Measurements from ENCODE around the gene GLOD4.
"Not testable (repeated sequence)": the region's sequence is repeated elsewhere in the genome, so short reads cannot be mapped to it uniquely, and the experiment has no call there.

GLOD4 gene

DNA sequence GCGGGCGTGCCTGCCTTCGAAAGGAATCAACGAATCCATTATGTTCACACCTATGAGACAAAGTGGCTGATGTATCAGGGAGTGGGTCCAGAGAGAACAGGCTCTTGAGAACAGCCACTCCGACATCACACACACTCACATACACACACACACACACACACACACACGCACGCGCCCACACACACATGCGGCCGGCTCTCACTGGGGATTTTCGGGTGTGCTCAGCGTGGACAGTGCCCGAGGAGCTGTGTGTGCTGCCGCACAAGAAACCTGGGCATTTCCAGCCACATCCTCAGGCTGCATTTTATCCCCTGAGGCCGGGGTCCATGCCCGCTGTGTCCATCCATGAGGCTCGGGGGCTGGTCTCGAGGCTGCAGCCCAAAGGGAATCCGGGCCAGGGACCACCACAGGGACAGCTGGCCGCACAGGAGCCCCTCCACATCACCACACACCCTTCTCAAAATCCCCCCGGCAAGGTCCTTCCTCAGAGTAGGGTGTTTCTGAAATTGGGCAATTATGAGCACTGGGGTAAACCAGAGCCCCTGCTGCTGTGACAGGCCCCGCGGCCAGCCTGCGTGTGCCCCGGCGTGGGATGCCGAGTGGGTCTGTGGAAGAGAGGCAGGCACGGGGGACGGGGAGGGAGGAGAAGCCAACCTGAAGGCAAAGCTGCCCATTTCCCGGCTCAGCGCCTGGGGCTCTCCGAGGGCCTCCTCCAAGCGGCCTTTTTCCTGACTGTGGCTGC is 24.9 kb upstream of the GLOD4 start:
- H3K27me3 ChIP-seq, result peaks cover 0 to 49% (median 0%) of the 10 kb centered on the region in 11 experiments; a peak in 5 of 22 replicates
- H3K36me3 ChIP-seq, result peaks cover 0 to 45% (median 18%) of the 10 kb centered on the region in 11 experiments; a peak in 13 of 22 replicates

DNA sequence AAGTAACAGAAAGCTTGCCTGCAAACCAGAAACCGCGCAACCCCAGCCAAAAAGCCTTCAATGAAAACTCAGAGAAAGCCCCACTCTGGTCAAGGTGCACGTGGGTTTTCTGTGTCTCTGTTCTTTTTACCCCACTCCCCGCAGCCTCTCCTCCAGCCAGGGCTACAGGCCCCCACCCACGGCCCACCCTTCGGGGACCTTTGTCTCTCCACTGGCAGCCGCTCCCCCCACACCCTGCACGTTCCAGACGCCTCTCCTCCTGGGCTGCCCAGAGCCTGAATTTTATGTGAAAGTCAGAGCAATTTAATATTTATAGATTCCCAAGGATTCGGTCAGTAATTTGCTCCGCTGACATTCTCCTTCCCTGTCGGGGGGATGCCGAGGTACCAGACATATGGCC is 24.3 kb upstream of the GLOD4 start:
- Histone ChIP-seq H3K4me3 (no peak overlapping the region), H3K36me3 (peaks cover 0 to 45% (median 18%) of the 10 kb centered on the region in 11 experiments; a peak in 13 of 22 replicates), H3K27me3 (peaks cover 0 to 53% (median 0%) of the 10 kb centered on the region in 11 experiments; a peak in 5 of 22 replicates), H3K9ac (peak overlapping the region in 2 of 11 experiments; percentile 32 to 49; a peak in 1 of 22 replicates), H3K4me1 (peaks cover 47 to 98% (median 95%) of the 10 kb centered on the region in 10 experiments), H4K20me1 (peaks cover 0 to 83% (median 45%) of the 10 kb centered on the region in 11 experiments; a peak in 18 of 22 replicates), H3K4me2 (peak overlapping the region in 7 of 11 experiments; percentile 67 to 95 (median 81); a peak in 13 of 22 replicates), H3K9me3 (replicated peaks in 1 of 11) (no peaks in the 10 kb centered on the region), H3K27ac (peak overlapping the region in 1 of 11 experiments; percentile 44; a peak in 1 of 22 replicates)
- TF ChIP-seq Cebpa-rat (IDR thresholded peaks at IDR 0.05), result no peak

More for the DNA sequence above, 24.9 kb upstream of the GLOD4 start:
- peaks cover 45 to 97% (median 93%) of the 10 kb centered on the region in 10 experiments for H3K4me1 ChIP-seq
- H4K20me1 ChIP-seq, result peaks cover 0 to 86% (median 45%) of the 10 kb centered on the region in 11 experiments; a peak in 18 of 22 replicates
- H3K27ac ChIP-seq, result peak overlapping the region in 5 of 11 experiments; percentile 19 to 66 (median 44); a peak in 8 of 22 replicates
- no peak for TF ChIP-seq Cebpa-rat (IDR thresholded peaks at IDR 0.05)
- H3K4me3 ChIP-seq, result no peak overlapping the region
- no peaks in the 10 kb centered on the region for H3K9me3 ChIP-seq (replicated peaks in 1 of 11)
- H3K4me2 ChIP-seq, result peak overlapping the region in 9 of 11 experiments; percentile 46 to 95 (median 77); a peak in 18 of 22 replicates
- peak overlapping the region in 7 of 11 experiments; percentile 21 to 57 (median 32); a peak in 11 of 22 replicates for H3K9ac ChIP-seq

DNA sequence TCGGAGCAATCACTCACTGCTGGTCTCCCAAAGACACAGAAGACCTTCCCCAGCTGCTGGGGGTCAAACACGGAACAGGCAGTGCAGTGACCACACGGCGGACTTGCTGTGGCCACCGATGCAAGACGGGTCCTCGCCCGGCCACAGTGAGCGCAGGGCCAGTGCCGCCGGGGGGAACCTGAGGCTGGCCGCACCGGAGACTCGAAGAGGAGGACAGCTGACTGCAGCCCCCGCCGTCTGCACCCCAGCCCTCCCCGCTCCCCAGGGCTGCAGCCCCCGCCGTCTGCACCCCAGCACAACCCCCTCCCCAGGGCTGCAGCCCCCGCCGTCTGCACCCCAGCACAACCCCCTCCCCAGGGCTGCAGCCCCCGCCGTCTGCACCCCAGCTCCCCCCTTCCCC is 23.8 kb upstream of the GLOD4 start:
- Histone ChIP-seq H3K4me1 (peaks cover 47 to 98% (median 94%) of the 10 kb centered on the region in 10 experiments), H3K36me3 (peaks cover 0 to 45% (median 18%) of the 10 kb centered on the region in 11 experiments; a peak in 13 of 22 replicates), H3K27ac (peak overlapping the region in 1 of 11 experiments; percentile 69; a peak in 2 of 22 replicates), H3K27me3 (peaks cover 0 to 57% (median 0%) of the 10 kb centered on the region in 11 experiments; a peak in 5 of 22 replicates), H3K4me3 (peak overlapping the region in 1 of 10 experiments; percentile 46; a peak in 1 of 20 replicates), H4K20me1 (peaks cover 0 to 78% (median 41%) of the 10 kb centered on the region in 11 experiments; a peak in 17 of 22 replicates), H3K4me2 (peak overlapping the region in 7 of 11 experiments; percentile 76 to 99 (median 97); a peak in 14 of 22 replicates)
- H3K9me3 ChIP-seq (replicated peaks in 1 of 11); H3K9ac ChIP-seq: not testable (repeated sequence)

DNA sequence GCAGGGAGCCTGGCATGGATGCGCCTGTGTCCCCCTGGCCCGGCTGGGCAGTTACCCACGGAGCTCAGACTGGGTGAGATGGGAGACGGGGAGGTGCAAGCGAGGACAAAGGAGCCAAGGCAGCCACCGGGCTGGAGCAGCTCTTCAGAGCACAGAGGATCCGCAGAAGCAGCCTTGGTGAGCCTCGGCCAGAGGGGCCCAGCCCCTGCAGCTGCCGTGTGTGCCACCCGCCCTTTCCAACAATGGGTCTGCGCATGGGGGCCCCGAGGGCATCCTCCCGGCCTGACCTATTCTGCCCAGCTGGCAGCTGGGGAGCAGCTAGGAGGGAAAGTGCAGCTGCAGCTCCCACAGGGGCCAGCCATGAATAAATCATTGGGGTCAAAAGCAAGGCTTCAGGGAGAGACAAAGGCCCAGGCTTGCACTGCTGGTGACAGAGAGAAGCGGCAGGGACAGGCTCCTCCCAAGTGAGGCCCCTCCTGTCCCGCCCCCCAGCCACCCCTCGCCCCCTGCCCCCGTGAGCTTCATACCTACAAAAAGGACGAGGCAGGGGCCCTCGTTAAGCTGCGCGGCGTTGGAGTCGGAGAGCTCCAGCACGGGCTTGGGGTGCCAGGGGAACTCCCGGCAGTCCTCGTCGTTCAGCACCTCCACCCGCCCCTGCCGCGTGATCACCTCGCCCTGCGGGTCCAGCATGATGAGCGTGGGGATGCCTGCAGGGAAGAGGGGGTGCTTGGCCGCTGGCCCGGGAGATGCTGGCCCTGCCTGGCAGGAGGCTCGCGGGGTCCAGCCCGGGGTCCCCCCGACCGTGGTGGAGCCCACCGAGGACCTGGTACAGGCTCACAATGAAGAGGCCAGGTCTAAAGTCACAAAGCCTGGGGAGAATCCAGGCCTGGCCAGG is 22.7 kb upstream of the GLOD4 start:
- TF ChIP-seq Cebpa-rat (IDR thresholded peaks at IDR 0.05), result no peak
- H3K4me1 ChIP-seq, result peaks cover 49 to 98% (median 95%) of the 10 kb centered on the region in 10 experiments
- H3K27me3 ChIP-seq, result peaks cover 0 to 66% (median 0%) of the 10 kb centered on the region in 11 experiments; a peak in 5 of 22 replicates
- H3K27ac ChIP-seq, result peak overlapping the region in 8 of 11 experiments; percentile 10 to 75 (median 64); a peak in 15 of 22 replicates
- H3K36me3 ChIP-seq, result peaks cover 0 to 38% (median 11%) of the 10 kb centered on the region in 11 experiments; a peak in 13 of 22 replicates
- peak overlapping the region in 6 of 10 experiments; percentile 10 to 73 (median 63); a peak in 6 of 20 replicates for H3K4me3 ChIP-seq
- no peaks in the 10 kb centered on the region for H3K9me3 ChIP-seq (replicated peaks in 1 of 11)
- peak overlapping the region in 8 of 11 experiments; percentile 29 to 82 (median 60); a peak in 14 of 22 replicates for H3K9ac ChIP-seq
- peaks cover 0 to 67% (median 33%) of the 10 kb centered on the region in 11 experiments; a peak in 16 of 22 replicates for H4K20me1 ChIP-seq
- peak overlapping the region; percentile 63 to 99 (median 95) for H3K4me2 ChIP-seq

DNA sequence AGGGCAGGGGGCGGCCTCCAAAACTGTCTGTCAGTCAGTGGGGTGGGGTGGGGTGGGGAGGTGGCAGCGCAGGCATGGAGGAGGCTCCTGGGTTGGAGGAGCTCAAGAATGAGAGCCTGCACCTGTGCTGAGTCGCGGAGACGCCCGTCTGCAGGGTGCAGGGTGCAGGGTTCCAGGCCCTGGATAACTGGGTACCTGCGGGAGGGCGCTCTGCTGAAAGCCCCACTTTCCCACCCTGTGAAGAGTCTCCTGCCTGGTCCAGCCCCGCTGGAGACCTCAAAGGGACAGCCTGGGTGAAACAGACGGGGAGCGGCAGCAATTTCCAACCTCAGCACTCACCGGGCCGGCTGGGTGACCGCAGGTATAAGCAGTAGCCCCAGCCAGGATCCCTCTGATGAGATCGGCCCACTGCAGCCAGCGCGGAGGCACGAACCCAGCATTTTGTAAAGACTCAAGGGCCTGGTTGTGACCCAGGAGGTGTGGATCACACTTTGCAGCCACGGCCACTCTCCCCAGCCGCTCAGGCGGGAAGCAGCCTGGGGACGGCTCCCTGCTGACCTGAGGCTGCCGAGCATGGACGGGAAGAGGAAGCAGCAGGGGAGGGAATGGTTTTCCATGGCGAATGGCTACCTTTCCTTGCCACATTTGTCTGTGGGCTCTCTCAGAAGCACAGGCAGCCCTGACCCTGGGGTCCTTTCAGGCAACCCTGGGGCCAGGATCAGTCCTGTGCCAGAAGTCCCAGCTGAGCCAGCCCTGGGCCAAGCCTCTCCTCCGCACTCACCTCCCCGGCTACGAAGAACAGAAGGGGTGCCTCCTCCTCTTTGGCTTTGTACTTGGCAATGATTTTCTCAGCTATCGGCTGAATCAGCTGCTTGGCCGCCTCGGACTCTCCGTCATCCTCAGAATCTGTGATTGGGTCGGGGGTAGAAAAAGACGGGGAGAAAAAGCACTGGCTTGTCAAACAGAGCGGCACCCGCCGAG is 21.1 kb upstream of the GLOD4 start:
- Histone ChIP-seq H3K4me1 (peaks cover 49 to 100% (median 95%) of the 10 kb centered on the region in 10 experiments), H3K27me3 (peaks cover 0 to 81% (median 0%) of the 10 kb centered on the region in 11 experiments; a peak in 5 of 22 replicates), H4K20me1 (peaks cover 0 to 56% (median 32%) of the 10 kb centered on the region in 11 experiments; a peak in 16 of 22 replicates), H3K27ac (peak overlapping the region in 7 of 11 experiments; percentile 0 to 75 (median 59); a peak in 13 of 22 replicates), H3K4me2 (peak overlapping the region; percentile 63 to 99 (median 95)), H3K36me3 (peaks cover 0 to 32% (median 3%) of the 10 kb centered on the region in 11 experiments; a peak in 6 of 22 replicates), H3K9me3 (replicated peaks in 1 of 11) (no peaks in the 10 kb centered on the region), H3K9ac (peak overlapping the region in 9 of 11 experiments; percentile 6 to 82 (median 64); a peak in 17 of 22 replicates), H3K4me3 (peak overlapping the region in 7 of 10 experiments; percentile 42 to 73 (median 60); a peak in 14 of 20 replicates)
- no peak for TF ChIP-seq Cebpa-rat (IDR thresholded peaks at IDR 0.05)

DNA sequence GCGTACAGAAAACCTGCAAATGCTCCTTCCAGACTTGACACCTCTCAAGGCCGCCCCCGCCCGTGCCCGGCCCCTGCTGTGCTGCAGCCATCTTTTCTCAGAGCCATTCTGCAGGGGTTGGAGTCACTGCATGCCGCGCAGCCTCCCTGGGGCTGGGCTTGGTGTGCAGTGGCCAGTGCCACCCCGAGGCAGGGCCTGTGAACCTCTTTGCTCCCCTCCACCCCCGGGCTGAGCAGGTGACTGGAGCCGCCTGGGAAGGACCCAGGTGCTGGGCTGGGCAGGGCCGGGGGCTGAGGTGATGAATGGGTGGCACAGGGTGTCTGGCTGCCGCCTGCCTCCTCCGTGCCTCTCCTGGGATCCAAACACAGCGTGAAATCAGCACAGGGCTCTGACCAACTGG is 20.4 kb upstream of the GLOD4 start:
- Histone ChIP-seq H3K4me3 (peak overlapping the region in 7 of 10 experiments; percentile 6 to 73 (median 60); a peak in 10 of 20 replicates), H3K9ac (peak overlapping the region in 6 of 11 experiments; percentile 68 to 82 (median 80); a peak in 11 of 22 replicates), H3K9me3 (replicated peaks in 1 of 11) (no peaks in the 10 kb centered on the region), H3K4me2 (peak overlapping the region in 10 of 11 experiments; percentile 82 to 99 (median 96); a peak in 19 of 22 replicates), H3K4me1 (peaks cover 45 to 100% (median 95%) of the 10 kb centered on the region in 10 experiments), H3K36me3 (peaks cover 0 to 32% (median 3%) of the 10 kb centered on the region in 11 experiments; a peak in 6 of 22 replicates), H4K20me1 (peaks cover 0 to 49% (median 25%) of the 10 kb centered on the region in 11 experiments; a peak in 15 of 22 replicates), H3K27ac (peak overlapping the region in 6 of 11 experiments; percentile 46 to 85 (median 78); a peak in 9 of 22 replicates), H3K27me3 (peaks cover 0 to 78% (median 0%) of the 10 kb centered on the region in 11 experiments; a peak in 5 of 22 replicates)
- no peak for TF ChIP-seq Cebpa-rat (IDR thresholded peaks at IDR 0.05)

Data from BLaER1 treated with 17β-estradiol and CSF1 and Interleukin-3, amounts not matched to agents 10 nM and 100 nM (cell line).